GM23248 (cell line): ENCODE data around the gene NPAS1. TPM values are rescaled to one million over a fixed set of nuclear protein-coding genes. Genes with fewer than 3 reads are reported as not detected.

Experiments used
- DNase-seq: peaks from one replicate; pipeline ENCODE4 v3.0.0-alpha.2; 2015
- H2AFZ ChIP-seq: fragments of 200-600 bp; sonication (generic); 2 replicates; pipeline ENCODE4 v1.6.1; 2016; ENCODE audit warnings: antibody characterized with exemption
- H3F3A ChIP-seq: fragments of 200-600 bp; sonication (generic); 2 replicates; pipeline ENCODE4 v1.6.1; 2016; ENCODE audit warnings: mild to moderate bottlenecking, antibody characterized with exemption, mixed run types; ENCODE audit not compliant: insufficient read depth
- H3K27ac ChIP-seq: fragments of 200-600 bp; sonication (generic); 2 replicates; pipeline ENCODE4 v1.5.1; 2016; ENCODE audit warnings: mild to moderate bottlenecking
- H3K27me3 ChIP-seq: fragments of 200-600 bp; sonication (generic); replicated peaks from 2 replicates; pipeline ENCODE4 v1.6.1; 2016; ENCODE audit warnings: mild to moderate bottlenecking; ENCODE audit not compliant: insufficient read depth
- H3K36me3 ChIP-seq: fragments of 200-600 bp; sonication (generic); 2 replicates; pipeline ENCODE4 v1.6.1; 2016; ENCODE audit warnings: low read depth, mild to moderate bottlenecking
- H3K4me1 ChIP-seq: fragments of 200-600 bp; sonication (generic); 2 replicates; pipeline ENCODE4 v1.6.1; 2016; ENCODE audit warnings: mild to moderate bottlenecking; ENCODE audit not compliant: insufficient read depth
- H3K4me2 ChIP-seq: fragments of 200-600 bp; sonication (generic); one replicate; pipeline ENCODE4 v1.6.1; 2016; ENCODE audit warnings: mild to moderate bottlenecking; ENCODE audit not compliant: unreplicated experiment
- H3K4me3 ChIP-seq: fragments of 200-600 bp; sonication (generic); 2 replicates; pipeline ENCODE4 v1.5.1; 2016; ENCODE audit warnings: mild to moderate bottlenecking
- H3K79me2 ChIP-seq: fragments of 200-600 bp; sonication (generic); 2 replicates; pipeline ENCODE4 v1.6.1; 2016; ENCODE audit warnings: mild to moderate bottlenecking; ENCODE audit not compliant: insufficient read depth
- H3K9ac ChIP-seq: fragments of 200-600 bp; sonication (generic); 2 replicates; pipeline ENCODE4 v1.6.1; 2016; ENCODE audit warnings: mild to moderate bottlenecking
- H3K9me2 ChIP-seq: fragments of 200-600 bp; sonication (generic); 2 replicates; pipeline ENCODE4 v1.6.1; 2016; ENCODE audit warnings: mixed run types, mild to moderate bottlenecking, moderate library complexity; ENCODE audit not compliant: insufficient read depth
- H3K9me3 ChIP-seq: fragments of 200-600 bp; sonication (generic); one replicate; pipeline ENCODE4 v1.6.1; 2017; ENCODE audit warnings: low read depth
- H4K20me1 ChIP-seq: fragments of 200-600 bp; sonication (generic); 2 replicates; pipeline ENCODE4 v1.6.0; 2016; ENCODE audit not compliant: insufficient read depth
- EZH2 ChIP-seq: fragments of 200-600 bp; sonication (generic); IDR thresholded peaks from 2 replicates; pipeline ENCODE4 v1.6.1; 2018; ENCODE audit warnings: antibody characterized with exemption, mild to moderate bottlenecking; ENCODE audit not compliant: insufficient read depth, poor library complexity, severe bottlenecking
- EZH2phosphoT487 ChIP-seq: fragments of 200-600 bp; sonication (generic); IDR thresholded peaks from 2 replicates; pipeline ENCODE4 v1.6.1; 2018; ENCODE audit warnings: antibody characterized with exemption, moderate library complexity, mild to moderate bottlenecking, low read depth; ENCODE audit not compliant: insufficient read depth
- WGBS, 2 experiments: methylation state at CpG; one replicate each; pipeline ENCODE4 v1.1.6; 2015 to 2017; ENCODE audit warnings: low lambda C conversion rate in 2 of 2, low coverage in 1 of 2; ENCODE audit errors: missing lambda C conversion rate in 2 of 2; 5-methylcytosine and 5-hydroxymethylcytosine counted together
- in situ Hi-C: fragments of 300-500 bp; cut with MboI; formaldehyde crosslinking; loops from 2 replicates; pipeline ENCODE4 v1.15.0; 2020
- polyA plus RNA-seq: library from polyadenylated mRNA; unstranded; fragments of >200 nt; fragmentation: Nextera tagmentation; extraction: Ambion mirVana; gene quantifications from 2 replicates; pipeline ENCODE4 v1.2.1, GENCODE V29; 2016
- total RNA-seq: library from RNA; depleted of rRNA; stranded (reverse); fragments of >200 nt; shearing (Covaris generic); gene quantifications from 2 replicates; pipeline ENCODE4 v1.2.3, GENCODE V29; 2014

The NPAS1 gene
- total and polyA plus RNA-seq, 2 experiments from 2014 or later: 8.6 to 23.2 TPM

DNA sequence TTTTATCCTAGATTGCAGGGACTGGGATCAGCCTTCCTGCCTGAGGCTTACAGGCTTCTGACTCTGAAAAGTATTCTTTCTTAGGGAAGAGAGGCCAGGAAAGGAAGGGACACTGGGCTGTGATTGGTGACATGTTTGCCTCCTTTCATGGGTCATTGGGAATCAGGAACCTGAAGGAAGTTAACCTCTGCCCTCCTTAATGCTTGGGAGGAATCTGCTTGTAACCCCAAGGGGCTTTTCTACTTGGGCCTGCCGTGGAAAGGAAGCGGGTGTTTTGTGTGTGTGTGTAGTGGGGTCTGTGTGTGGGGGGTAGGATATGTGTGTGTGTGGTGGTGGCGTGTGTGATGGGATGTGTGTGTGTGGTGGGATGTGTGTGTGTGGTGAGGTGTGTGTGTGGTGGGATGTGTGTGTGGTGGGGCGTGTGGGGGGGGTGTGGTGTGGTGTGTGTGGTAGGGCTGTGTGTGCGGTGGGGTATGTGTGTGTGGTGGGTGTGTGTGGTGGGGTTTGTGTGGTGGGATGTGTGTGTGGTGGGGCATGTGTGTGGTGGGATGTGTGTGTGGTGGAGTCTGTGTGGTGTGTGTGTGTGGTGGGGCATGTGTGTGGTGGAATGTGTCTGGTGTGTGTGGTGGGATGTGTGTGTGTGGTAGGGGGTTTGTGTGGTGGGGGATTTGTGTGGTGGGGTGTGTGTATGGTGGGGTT, 41.3 kb upstream of the NPAS1 start:
- H3K4me1 ChIP-seq: peaks cover 65% of the 10 kb centered on the region
- H3K79me2 ChIP-seq: peaks cover 69% of the 10 kb centered on the region
- TF ChIP-seq EZH2phosphoT487 (no peak), EZH2 (no peak)
- H3F3A ChIP-seq: peaks cover 64% of the 10 kb centered on the region
- no peaks in the 10 kb centered on the region for H4K20me1 ChIP-seq
- H2AFZ ChIP-seq: no peak overlapping the region
- no peaks in the 10 kb centered on the region for H3K9me3 ChIP-seq
- 79 to 95% methylated on average over 5 of the region's 5 CpGs for WGBS, 2 experiments
- in situ Hi-C loops: no loop called here
- H3K4me3 ChIP-seq: no peak overlapping the region
- peak overlapping the region; percentile 88 for H3K9ac ChIP-seq
- no peaks in the 10 kb centered on the region for H3K27me3 ChIP-seq
- H3K36me3 ChIP-seq: no peaks in the 10 kb centered on the region
- no peaks in the 10 kb centered on the region for H3K9me2 ChIP-seq
- DNase-seq: no peak
- H3K27ac ChIP-seq: peak overlapping the region; percentile 99
- H3K4me2 ChIP-seq: no peak overlapping the region

DNA sequence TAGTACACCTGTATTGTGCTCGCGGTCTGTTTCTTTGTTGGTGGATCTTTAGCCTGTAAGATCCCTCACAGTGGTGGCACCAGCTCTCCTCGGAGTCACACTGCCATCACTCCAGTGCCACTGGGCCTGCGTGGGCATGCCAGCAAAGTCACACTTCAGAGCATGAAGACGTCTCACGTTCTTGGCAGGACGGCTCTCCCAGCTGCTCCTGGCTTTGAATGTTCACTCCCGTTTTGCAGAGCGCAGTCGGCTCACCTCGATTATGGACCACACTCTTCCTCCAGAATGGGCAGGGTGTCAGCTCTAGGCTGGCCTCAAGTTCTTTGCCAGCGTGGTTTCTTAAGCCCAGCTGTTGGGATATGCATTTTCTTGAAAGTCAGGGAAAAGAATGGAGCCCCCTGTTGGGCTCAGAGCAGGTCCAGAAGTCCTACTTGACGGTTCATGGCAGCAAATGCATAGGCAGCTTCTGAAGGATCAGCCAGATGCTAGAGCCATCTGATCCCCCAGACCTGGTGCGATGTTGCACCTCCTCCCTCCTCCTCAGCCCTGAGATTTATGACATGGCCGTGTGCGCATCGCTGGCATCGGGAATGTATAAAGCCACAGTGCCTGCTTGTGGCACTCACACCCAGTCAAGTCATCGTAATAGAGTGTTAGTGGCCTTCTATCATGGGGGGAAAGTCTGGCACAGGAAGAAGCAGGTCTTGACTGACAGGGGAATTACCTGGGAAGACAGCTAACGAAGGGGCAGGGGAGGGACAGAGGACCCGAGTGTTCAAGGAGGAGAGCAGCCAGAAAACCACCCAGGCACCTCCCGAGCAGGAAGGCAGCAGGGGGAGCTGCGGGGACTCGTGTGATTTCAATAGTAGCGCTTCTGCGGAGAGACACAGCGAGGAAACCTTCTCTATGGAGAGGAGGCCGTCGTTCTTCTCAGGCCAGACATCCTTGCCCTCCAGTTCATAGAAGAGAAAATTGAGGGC, 40.2 kb upstream of the NPAS1 start:
- Histone ChIP-seq H3K79me2 (peaks cover 67% of the 10 kb centered on the region), H3F3A (peaks cover 60% of the 10 kb centered on the region), H3K27me3 (no peaks in the 10 kb centered on the region), H3K27ac (peak overlapping the region; percentile 99; the same call in 1 of the 2 replicates), H3K4me2 (no peak overlapping the region), H4K20me1 (no peaks in the 10 kb centered on the region), H3K36me3 (no peaks in the 10 kb centered on the region), H3K4me1 (peaks cover 65% of the 10 kb centered on the region), H3K4me3 (no peak overlapping the region), H2AFZ (no peak overlapping the region), H3K9me3 (no peaks in the 10 kb centered on the region), H3K9ac (no peak overlapping the region), H3K9me2 (no peaks in the 10 kb centered on the region)
- DNase-seq: no peak
- TF ChIP-seq EZH2: no peak
- no peak for TF ChIP-seq EZH2phosphoT487
- WGBS, 2 experiments: 85 to 88% methylated on average over 29 of the region's 29 CpGs
- in situ Hi-C loops: no loop called here

DNA sequence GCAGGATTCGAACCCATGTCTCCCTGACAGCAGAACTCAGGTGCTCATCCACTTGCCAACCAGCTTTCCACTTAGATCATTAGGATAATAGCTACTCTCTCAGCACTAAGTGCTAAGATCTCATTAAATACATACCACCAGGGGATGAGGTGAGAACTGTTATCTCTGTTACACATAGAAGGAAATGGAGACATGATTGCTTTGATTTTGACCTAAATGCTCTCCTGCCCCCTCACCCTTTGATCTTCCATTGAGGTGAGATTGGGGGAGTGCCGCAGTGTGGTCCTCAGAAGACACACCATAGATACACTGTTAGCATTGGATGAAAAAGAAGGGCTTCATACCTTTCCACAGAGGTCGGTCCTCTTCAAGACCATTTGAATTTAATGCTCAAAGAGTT, 38.9 kb upstream of the NPAS1 start:
- no peak for TF ChIP-seq EZH2
- TF ChIP-seq EZH2phosphoT487: no peak
- H3K4me2 ChIP-seq: no peak overlapping the region

DNA sequence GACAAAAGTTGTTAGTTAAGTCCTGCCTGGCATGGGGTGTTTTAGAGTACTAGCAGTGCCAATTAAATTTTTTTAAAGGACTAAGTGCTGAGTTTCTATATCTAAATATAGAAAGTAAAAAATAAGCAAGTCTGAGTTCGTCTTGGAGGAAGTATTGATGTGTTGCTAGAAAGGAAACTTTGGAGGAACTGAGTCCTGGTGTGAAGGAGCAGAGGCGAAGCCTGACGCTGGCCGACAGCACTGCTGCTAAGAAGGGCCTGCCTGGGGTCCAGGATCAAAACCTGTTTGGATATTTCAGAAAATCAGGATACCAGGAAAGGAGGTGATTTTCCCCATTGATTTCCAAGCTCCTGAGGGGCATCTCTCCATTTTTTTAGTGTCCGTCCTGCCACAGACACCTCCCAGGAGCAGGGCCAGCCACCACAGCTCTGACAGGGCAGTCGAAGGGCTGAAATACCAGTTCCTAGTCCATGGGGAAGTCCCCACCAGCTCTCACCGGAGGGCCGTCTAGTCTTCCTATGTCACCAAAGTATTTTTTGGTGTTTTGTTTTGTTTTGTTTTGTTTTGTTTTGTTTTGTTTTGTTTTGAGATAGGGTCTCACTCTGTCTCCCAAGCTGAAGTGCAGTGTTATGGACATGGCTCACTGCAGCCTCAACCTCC, 38.2 kb upstream of the NPAS1 start:
- 0 out of 2 replicates have a peak overlapping the region, but pooled peaks have one; percentile 11 for H3K4me3 ChIP-seq
- no peaks in the 10 kb centered on the region for H3K36me3 ChIP-seq
- WGBS, 2 experiments: 56 to 62% methylated on average over 8 of the region's 8 CpGs
- H3K9ac ChIP-seq: peak overlapping the region; percentile 70
- peak overlapping the region; percentile 43 for H3K4me2 ChIP-seq
- no peak for DNase-seq
- TF ChIP-seq EZH2: no peak
- TF ChIP-seq EZH2phosphoT487: no peak
- H3K79me2 ChIP-seq: peaks cover 75% of the 10 kb centered on the region
- no peaks in the 10 kb centered on the region for H4K20me1 ChIP-seq
- H3K9me3 ChIP-seq: no peaks in the 10 kb centered on the region
- H3K27ac ChIP-seq: peak overlapping the region; percentile 97
- H3K27me3 ChIP-seq: no peaks in the 10 kb centered on the region
- in situ Hi-C loops: no loop called here
- no peak overlapping the region for H2AFZ ChIP-seq
- H3K9me2 ChIP-seq: no peaks in the 10 kb centered on the region
- peaks cover 43% of the 10 kb centered on the region for H3F3A ChIP-seq
- peaks cover 51% of the 10 kb centered on the region for H3K4me1 ChIP-seq

More for the DNA sequence above, 38.9 kb upstream of the NPAS1 start:
- Histone ChIP-seq H3K9me2 (no peaks in the 10 kb centered on the region), H4K20me1 (no peaks in the 10 kb centered on the region), H3K4me3 (no peak overlapping the region), H2AFZ (no peak overlapping the region), H3F3A (peaks cover 47% of the 10 kb centered on the region), H3K4me1 (peaks cover 56% of the 10 kb centered on the region), H3K9me3 (no peaks in the 10 kb centered on the region), H3K27me3 (no peaks in the 10 kb centered on the region), H3K27ac (peak overlapping the region; percentile 97), H3K9ac (no peak overlapping the region), H3K36me3 (no peaks in the 10 kb centered on the region), H3K79me2 (peaks cover 69% of the 10 kb centered on the region)
- 98% methylated on average over 3 of the region's 3 CpGs for WGBS, 2 experiments
- in situ Hi-C loops: no loop called here
- DNase-seq: no peak
